GM12865 (cell line): ENCODE measurements around the gene CNTROB.
A peak's percentile ranks its signal among the peaks of the same experiment; 100 is the strongest.

Experiments used
- DNase-seq: peaks from one replicate; pipeline ENCODE4 v3.0.0; 2010; ENCODE audit warnings: low read depth
- H3K4me3 ChIP-seq: 2 replicates; pipeline ENCODE4 v1.5.1; 2011; ENCODE audit warnings: mild to moderate bottlenecking, low read depth, low read length, control low read depth
- TF ChIP-seq, protein P1 (sequence below): IDR thresholded peaks from 2 replicates; pipeline ENCODE4 v1.5.1; 2011; ENCODE audit warnings: low read length, control low read depth, low read depth, inconsistent platforms; ENCODE audit not compliant: insufficient read depth; ENCODE audit errors: missing control alignments

The CNTROB gene

DNA sequence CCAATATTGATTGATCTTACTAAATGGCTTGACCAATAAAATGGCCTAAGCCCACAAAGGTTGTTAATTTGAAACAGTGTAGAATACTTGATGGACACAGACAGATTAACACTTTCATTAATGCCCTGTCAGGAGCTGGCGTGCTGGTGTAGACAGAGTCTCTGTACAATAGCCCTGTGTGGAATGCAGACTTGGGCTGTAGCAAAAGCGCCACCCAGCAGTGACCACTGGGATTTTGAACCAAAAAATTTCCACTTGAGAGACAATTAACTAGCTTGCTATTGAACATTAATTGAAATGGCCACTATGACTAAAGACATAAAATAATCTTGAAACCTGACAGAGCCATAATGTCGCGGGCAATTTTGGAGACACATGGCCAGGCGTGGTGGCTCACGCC is 50.7 kb downstream of the CNTROB start:
- H3K4me3 ChIP-seq, result no peak overlapping the region
- TF ChIP-seq, protein P1, sequence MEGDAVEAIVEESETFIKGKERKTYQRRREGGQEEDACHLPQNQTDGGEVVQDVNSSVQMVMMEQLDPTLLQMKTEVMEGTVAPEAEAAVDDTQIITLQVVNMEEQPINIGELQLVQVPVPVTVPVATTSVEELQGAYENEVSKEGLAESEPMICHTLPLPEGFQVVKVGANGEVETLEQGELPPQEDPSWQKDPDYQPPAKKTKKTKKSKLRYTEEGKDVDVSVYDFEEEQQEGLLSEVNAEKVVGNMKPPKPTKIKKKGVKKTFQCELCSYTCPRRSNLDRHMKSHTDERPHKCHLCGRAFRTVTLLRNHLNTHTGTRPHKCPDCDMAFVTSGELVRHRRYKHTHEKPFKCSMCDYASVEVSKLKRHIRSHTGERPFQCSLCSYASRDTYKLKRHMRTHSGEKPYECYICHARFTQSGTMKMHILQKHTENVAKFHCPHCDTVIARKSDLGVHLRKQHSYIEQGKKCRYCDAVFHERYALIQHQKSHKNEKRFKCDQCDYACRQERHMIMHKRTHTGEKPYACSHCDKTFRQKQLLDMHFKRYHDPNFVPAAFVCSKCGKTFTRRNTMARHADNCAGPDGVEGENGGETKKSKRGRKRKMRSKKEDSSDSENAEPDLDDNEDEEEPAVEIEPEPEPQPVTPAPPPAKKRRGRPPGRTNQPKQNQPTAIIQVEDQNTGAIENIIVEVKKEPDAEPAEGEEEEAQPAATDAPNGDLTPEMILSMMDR, result no peak
- DNase-seq, result no peak

- H3K4me3 ChIP-seq, result no peak overlapping the region
- TF ChIP-seq, protein P1, result no peak
- DNase-seq, result no peak
These were observed 52.9 kb downstream of the CNTROB start for GRCh38 chr17:7984904-7985303.

- TF ChIP-seq, protein P1, result no peak
- no peak for DNase-seq
- no peak overlapping the region for H3K4me3 ChIP-seq
These were observed 55.3 kb downstream of the CNTROB start for GRCh38 chr17:7987112-7987893.

DNA sequence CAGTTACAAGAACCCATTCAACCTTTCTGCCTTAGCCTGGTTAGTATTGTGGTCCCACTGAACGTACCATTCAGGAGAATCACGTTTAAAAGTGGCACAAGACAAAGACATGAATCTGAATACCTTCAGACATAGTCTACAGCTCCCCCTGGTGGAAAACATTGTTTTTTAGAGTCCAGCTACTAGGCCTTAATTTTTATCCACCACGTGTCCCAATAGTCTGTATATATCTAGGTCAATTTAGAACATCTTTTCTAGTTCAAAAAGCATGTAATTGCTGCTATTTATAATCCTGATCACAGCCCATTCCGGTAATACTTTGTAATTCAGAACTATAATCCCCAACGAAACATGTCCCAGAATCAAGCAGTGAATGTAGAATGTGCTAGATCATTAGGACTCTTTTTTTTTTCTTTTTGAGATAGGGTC is 56.8 kb downstream of the CNTROB start:
- no peak overlapping the region for H3K4me3 ChIP-seq
- DNase-seq, result peak; percentile 88
- TF ChIP-seq, protein P1, result peak; percentile 52

DNA sequence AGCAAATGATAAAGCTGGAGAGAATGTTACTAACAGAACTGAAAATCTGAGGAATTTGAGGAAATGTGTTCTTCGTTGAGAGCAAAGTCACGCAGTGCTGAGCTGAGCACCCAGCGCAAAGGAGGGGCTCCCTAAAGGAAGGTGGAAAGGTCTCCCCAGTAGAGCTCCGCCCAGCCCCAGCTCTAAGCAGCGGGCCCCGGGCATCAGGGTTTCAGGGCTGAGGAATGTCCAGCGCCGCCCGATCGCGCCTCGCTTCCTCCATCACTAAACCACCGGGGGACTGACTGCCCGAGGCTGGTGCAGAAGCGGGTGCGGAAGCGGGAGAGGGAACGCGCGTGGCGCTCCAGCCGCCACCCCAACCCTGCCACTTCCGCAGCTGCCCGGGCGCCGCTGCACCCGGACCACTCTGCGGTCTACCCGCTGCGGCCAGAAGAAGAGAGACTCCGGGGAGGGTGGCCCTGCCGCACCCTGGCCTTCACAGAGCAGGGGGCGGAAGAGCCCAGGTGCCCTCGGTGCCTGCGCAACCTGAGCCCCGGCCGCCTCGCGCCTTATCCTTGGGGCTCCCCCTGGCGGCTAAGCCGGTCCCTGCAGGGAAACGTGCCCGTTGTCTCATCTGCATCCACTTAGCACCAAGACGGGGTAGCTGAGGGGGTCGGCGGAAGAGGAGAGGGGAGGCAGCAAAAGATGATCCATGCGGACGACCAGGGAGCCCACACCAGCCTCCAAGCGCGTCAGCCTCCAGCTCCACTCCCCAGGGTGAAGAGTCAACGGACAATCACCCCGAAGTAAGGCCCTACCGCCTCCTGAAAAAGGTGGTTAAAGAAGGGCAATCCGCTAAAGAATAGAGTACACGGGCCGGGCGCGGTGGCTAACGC is 58.0 kb downstream of the CNTROB start:
- DNase-seq, result peak; percentile 86
- TF ChIP-seq, protein P1, result peak; percentile 97
- H3K4me3 ChIP-seq, result peak overlapping the region; percentile 60

- DNase-seq, result no peak
- H3K4me3 ChIP-seq, result no peak overlapping the region
- TF ChIP-seq, protein P1, result no peak
These were observed 60.5 kb downstream of the CNTROB start for GRCh38 chr17:7992516-7992915.
